Thoracic aorta (tissue), 2 donors: ENCODE measurements around the gene NFE2. TPM values are rescaled to one million over a fixed set of nuclear protein-coding genes. Genes with fewer than 3 reads are reported as not detected.

Experiments
- ATAC-seq: fragments of 150-250 bp; one replicate; pipeline ENCODE4 v1.8.0; 2017; ENCODE audit warnings: low read depth; ENCODE audit not compliant: insufficient number of reproducible peaks, low FRiP score
- DNase-seq: peaks from one replicate; pipeline ENCODE4 v3.0.0-alpha.2; 2020; ENCODE audit warnings: low spot score
- H3K27ac ChIP-seq, 2 donors: fragments of 200-600 bp; sonication (generic); 1 replicate in 1 of 2; 2 replicates in 1 of 2; pipeline ENCODE4 v1.5.1; 2016; ENCODE audit warnings: mild to moderate bottlenecking in 2 of 2, moderate library complexity in 2 of 2
- H3K27me3 ChIP-seq: fragments of 200-600 bp; sonication (generic); replicated peaks from 2 replicates; pipeline ENCODE4 v1.6.0; 2016; ENCODE audit warnings: mild to moderate bottlenecking; ENCODE audit not compliant: insufficient read depth
- H3K36me3 ChIP-seq: fragments of 200-600 bp; sonication (generic); one replicate; pipeline ENCODE4 v1.5.1; 2016
- H3K4me1 ChIP-seq, 2 donors: fragments of 200-600 bp; sonication (generic); 1 replicate in 1 of 2; 2 replicates in 1 of 2; pipeline versions ENCODE4 v1.5.1 to v1.6.0; 2016; ENCODE audit warnings: low read depth in 2 of 2, mild to moderate bottlenecking in 1 of 2; ENCODE audit not compliant: control insufficient read depth in 1 of 2
- H3K4me3 ChIP-seq: fragments of 200-600 bp; sonication (generic); 2 replicates; pipeline ENCODE4 v1.5.1; 2016; ENCODE audit warnings: mild to moderate bottlenecking
- H3K9me3 ChIP-seq: fragments of 200-600 bp; sonication (generic); 2 replicates; pipeline ENCODE4 v1.5.1; 2016
- total RNA-seq, 2 donors: library from RNA; depleted of rRNA; stranded (reverse); fragments of >200 nt; gene quantifications; one replicate each; pipeline versions ENCODE4 v1.1.0 to v1.2.3, GENCODE V29; 2016
- TF ChIP-seq, protein P1 (sequence below): fragments of 200-600 bp; sonication (generic); IDR thresholded peaks from one replicate; pipeline ENCODE4 v1.5.1; 2019; ENCODE audit warnings: antibody characterized with exemption

Gene NFE2
- total RNA-seq, 2 donors from 2014 or later = 1.8 TPM; not detected in 1

DNA sequence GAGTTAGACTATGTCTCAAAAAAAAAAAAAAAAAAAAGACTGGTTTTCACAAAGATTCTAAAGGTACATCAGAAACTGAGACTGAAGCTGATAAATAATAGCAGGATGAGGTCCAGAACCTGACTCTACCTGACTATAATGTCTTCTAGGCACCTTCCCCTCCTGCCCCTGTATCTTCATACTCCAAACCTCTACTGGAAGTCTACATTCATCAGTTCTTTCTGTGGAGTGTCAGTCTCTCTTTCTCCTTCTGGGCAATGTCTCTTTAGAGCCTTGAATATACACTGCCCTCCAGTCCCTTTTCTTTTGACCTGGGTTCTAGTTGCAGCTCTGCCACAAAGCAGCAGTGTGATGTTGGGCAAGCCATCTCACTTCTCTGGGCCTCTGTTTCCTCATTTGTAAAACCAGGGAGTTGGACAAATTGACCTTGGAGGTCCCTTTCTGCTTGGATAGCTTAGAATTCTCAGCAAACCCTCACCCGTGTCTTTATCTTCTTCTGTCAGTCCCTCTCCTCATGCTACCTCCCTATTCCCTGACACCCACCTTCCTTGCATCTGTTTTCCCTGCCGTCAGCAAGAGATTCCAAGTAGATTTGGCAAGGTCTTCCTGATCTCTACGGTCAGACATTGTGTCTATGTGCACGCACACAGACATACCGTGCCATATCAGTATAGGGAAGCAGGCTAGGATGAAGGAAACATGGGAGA lies 4.3 kb downstream of the NFE2 start:
- H3K9me3 ChIP-seq = no peaks in the 10 kb centered on the region
- no peaks in the 10 kb centered on the region for H3K36me3 ChIP-seq
- no peaks in the 10 kb centered on the region for H3K27me3 ChIP-seq
- no peak for DNase-seq
- no peak overlapping the region for H3K27ac ChIP-seq
- H3K4me3 ChIP-seq = no peak overlapping the region
- peaks cover 7 to 11% of the 10 kb centered on the region in 2 donors for H3K4me1 ChIP-seq
- TF ChIP-seq, protein P1, sequence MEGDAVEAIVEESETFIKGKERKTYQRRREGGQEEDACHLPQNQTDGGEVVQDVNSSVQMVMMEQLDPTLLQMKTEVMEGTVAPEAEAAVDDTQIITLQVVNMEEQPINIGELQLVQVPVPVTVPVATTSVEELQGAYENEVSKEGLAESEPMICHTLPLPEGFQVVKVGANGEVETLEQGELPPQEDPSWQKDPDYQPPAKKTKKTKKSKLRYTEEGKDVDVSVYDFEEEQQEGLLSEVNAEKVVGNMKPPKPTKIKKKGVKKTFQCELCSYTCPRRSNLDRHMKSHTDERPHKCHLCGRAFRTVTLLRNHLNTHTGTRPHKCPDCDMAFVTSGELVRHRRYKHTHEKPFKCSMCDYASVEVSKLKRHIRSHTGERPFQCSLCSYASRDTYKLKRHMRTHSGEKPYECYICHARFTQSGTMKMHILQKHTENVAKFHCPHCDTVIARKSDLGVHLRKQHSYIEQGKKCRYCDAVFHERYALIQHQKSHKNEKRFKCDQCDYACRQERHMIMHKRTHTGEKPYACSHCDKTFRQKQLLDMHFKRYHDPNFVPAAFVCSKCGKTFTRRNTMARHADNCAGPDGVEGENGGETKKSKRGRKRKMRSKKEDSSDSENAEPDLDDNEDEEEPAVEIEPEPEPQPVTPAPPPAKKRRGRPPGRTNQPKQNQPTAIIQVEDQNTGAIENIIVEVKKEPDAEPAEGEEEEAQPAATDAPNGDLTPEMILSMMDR = no peak
- ATAC-seq = no peak

DNA sequence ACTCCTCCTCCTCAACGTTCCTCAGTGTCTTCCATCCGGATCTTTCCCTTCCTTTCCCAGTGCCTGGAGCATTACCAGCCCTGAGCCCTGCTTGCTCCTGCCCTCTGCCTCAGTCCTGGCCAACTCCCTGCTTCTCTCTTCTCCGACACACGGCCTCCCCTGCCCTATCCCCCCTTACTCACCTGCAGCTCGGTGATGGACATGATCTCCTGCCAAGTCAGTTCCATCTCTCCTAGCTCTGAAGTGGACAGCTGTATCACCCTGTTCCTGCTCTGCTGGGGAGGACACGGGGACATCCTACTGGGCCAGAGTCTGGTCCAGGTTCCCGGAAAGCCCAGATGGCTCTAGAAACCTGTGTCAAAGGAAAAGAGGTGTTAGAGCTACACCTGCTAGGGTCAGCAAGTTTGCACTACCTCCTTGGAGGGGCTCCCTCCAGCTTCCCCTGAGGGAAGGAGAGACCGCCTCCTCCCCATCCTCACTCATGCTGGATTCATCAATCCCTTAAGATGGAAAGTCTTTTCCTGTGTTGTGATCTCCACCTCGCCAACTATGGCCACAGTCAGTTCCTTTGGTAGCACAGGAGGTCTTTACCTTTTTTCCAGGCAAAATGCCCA lies 5.8 kb downstream of the NFE2 start:
- TF ChIP-seq, protein P1 = no peak
- Histone ChIP-seq H3K4me1 (no peaks in the 10 kb centered on the region), H3K27me3 (no peaks in the 10 kb centered on the region), H3K36me3 (no peaks in the 10 kb centered on the region), H3K27ac (no peak overlapping the region), H3K9me3 (no peaks in the 10 kb centered on the region), H3K4me3 (no peak overlapping the region)
- DNase-seq (no peak), ATAC-seq (no peak)

DNA sequence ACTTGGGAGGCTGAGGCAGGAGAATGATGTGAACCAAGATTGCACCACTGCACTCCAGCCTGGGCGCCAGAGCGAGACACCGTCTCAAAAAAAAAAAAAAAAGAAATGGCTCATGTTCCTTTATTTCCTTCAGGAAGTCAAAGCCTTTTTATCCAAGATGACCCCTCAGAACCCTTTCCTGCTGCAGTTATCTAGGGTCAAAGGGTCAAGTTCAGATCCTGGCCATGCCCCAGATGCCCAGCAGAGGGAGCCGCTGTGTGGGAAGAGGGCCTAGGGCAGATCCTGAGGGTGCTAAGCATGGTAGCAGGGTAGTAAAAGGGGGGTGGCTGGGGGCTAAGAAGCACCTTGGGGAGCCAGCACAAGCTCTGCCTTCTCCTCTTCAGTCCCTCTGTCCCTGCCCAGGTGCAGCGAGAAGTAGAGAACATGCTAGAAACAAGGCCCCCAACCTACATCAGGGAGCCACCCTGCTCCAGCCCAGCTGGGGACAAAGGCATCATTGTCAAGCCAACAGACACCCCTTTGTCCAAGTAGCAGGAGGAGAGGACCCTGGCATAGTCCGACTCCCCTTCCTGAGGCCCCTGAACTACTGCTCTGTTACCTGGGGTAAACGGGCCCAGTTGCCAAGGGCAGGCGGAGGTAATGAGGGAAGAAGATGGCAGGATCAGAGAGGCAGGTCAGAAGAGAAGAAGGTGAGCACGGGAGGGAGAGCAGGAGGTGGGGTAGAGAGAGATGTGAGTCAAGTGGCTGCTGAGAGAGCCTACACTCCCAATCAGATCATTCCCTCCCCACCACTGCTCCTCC lies 6.5 kb downstream of the NFE2 start:
- no peak for ATAC-seq
- no peaks in the 10 kb centered on the region for H3K9me3 ChIP-seq
- DNase-seq = no peak
- H3K27me3 ChIP-seq = no peaks in the 10 kb centered on the region
- no peaks in the 10 kb centered on the region for H3K4me1 ChIP-seq
- TF ChIP-seq, protein P1 = peak; percentile 60
- no peaks in the 10 kb centered on the region for H3K36me3 ChIP-seq
- no peak overlapping the region for H3K4me3 ChIP-seq
- H3K27ac ChIP-seq = no peak overlapping the region

DNA sequence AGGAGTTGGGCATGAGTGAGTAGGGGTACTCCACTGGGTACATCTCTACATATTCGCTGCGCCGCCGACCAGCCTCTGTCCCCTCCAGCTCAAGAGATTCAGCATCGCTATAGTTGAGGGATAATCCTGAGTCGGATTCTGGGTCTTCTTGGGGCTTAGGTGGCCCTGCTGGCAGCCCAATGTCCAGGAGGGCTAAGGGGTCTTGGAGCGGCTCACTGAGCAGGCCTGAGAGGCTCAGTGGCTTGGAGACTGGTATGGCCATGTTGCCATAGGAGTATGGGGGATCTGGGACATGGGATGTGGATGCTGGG lies 7.9 kb downstream of the NFE2 start:
- no peak overlapping the region for H3K4me3 ChIP-seq
- no peak overlapping the region for H3K27ac ChIP-seq
- H3K36me3 ChIP-seq = peaks cover under 1% of the 10 kb centered on the region
- DNase-seq = no peak
- ATAC-seq = no peak
- TF ChIP-seq, protein P1 = no peak
- no peaks in the 10 kb centered on the region for H3K27me3 ChIP-seq
- H3K9me3 ChIP-seq = no peaks in the 10 kb centered on the region
- H3K4me1 ChIP-seq = no peaks in the 10 kb centered on the region
